Measurements from ENCODE around the gene CYLD.

DNA sequence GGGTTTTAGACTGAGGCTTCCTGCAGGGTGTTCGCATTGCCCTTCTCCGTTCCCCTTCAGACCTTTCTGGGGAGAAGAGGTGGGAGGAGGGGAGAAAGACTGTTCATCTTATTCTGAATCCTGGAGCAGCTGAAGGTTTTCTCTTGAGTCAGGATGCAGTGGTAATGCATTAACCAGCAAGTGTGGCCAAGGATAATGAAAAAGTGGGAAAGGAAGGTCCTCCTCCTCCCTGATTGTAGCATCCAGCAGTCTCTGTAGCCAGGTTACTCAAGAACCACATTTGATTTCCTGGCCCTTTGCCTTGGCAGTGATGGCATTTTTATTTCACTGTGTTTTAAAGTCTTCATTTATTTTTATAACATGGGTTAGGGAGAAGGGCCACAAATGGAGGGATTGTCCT is 59.1 kb downstream of the CYLD start:
- no peak for TF ChIP-seq YY2 (tag by site-specific recombination; IDR thresholded peaks at IDR 0.05)
- TF ChIP-seq, protein P1, sequence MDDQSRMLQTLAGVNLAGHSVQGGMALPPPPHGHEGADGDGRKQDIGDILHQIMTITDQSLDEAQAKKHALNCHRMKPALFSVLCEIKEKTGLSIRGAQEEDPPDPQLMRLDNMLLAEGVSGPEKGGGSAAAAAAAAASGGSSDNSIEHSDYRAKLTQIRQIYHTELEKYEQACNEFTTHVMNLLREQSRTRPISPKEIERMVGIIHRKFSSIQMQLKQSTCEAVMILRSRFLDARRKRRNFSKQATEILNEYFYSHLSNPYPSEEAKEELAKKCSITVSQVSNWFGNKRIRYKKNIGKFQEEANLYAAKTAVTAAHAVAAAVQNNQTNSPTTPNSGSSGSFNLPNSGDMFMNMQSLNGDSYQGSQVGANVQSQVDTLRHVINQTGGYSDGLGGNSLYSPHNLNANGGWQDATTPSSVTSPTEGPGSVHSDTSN (CRISPR knock-in tag; IDR thresholded peaks at IDR 0.05): no peak
- no peak for TF ChIP-seq BCL11A (tag by site-specific recombination; IDR thresholded peaks at IDR 0.05; ENCODE audit: low read depth)
- no peak for TF ChIP-seq ZIC2 (tag by site-specific recombination; IDR thresholded peaks at IDR 0.05)
- no peak for TF ChIP-seq ZNF658 (tag by site-specific recombination; IDR thresholded peaks at IDR 0.05)
- no peak for TF ChIP-seq ZNF677 (tag by site-specific recombination; IDR thresholded peaks at IDR 0.05)
- TF ChIP-seq SP2 (tag by site-specific recombination; IDR thresholded peaks at IDR 0.05): no peak

Data from HEK293 (cell line).